Inflammatory macrophage (primary cell): ENCODE measurements around the gene CLCN7.

Experiments
- DNase-seq, 2 donors: peaks; one replicate each; pipeline ENCODE4 v3.0.0-alpha.2; 2020 to 2022

The CLCN7 gene

GRCh38 chr16:1502092-1503004 lies 27.5 kb upstream of the CLCN7 start:
- no peak for DNase-seq

- DNase-seq = no peak
These were observed 26.8 kb upstream of the CLCN7 start for GRCh38 chr16:1501630-1502029.

GRCh38 chr16:1500465-1501150 lies 25.8 kb upstream of the CLCN7 start:
- DNase-seq = no peak

- DNase-seq = no peak
These were observed 25.1 kb upstream of the CLCN7 start for GRCh38 chr16:1499756-1500464.

- DNase-seq = no peak
These were observed 24.3 kb upstream of the CLCN7 start for GRCh38 chr16:1498899-1499676.

GRCh38 chr16:1497014-1497598 lies 22.3 kb upstream of the CLCN7 start:
- DNase-seq = no peak

- DNase-seq = no peak
These were observed 21.6 kb upstream of the CLCN7 start for GRCh38 chr16:1496464-1496863.

- DNase-seq = no peak
These were observed 21.0 kb upstream of the CLCN7 start for GRCh38 chr16:1495889-1496262.

- no peak for DNase-seq
These were observed 20.5 kb upstream of the CLCN7 start for GRCh38 chr16:1495211-1495888.

- DNase-seq = no peak
These were observed 19.9 kb upstream of the CLCN7 start for GRCh38 chr16:1494711-1495110.

- DNase-seq = no peak
These were observed 19.4 kb upstream of the CLCN7 start for GRCh38 chr16:1494129-1494640.

- peak in 1 of 2 donors; percentile 1 for DNase-seq
These were observed 18.9 kb upstream of the CLCN7 start for GRCh38 chr16:1493746-1494094.

GRCh38 chr16:1492923-1493745 lies 18.3 kb upstream of the CLCN7 start, which contains the start of gene TELO2:
TELO2 (plus strand) TSS chr16:1493360; CDS start chr16:1494282, 922 bp downstream.
- DNase-seq = peak; percentile 79 to 87

- DNase-seq = no peak
These were observed 17.5 kb upstream of the CLCN7 start for GRCh38 chr16:1492082-1492922.

GRCh38 chr16:1491327-1491726 lies 16.5 kb upstream of the CLCN7 start:
- no peak for DNase-seq

- DNase-seq = no peak
These were observed 14.2 kb upstream of the CLCN7 start for GRCh38 chr16:1489077-1489476.

GRCh38 chr16:1488619-1489018 lies 13.8 kb upstream of the CLCN7 start, which contains the start of gene PTX4:
PTX4 (minus strand) TSS chr16:1488944; CDS start chr16:1488909, 35 bp downstream.
- no peak for DNase-seq

GRCh38 chr16:1488054-1488601 lies 13.3 kb upstream of the CLCN7 start:
- DNase-seq = no peak
